GM18498 (cell line): ENCODE data around the gene SLC12A7.
"Not testable (repeated sequence)": the region's sequence is repeated elsewhere in the genome, so short reads cannot be mapped to it uniquely, and the experiment has no call there.

ENCODE experiments used
- ATAC-seq: cut with Tn5 transposase; IDR thresholded peaks from one replicate; pipeline ENCODE4 v1.9.1; 2021; ENCODE audit warnings: mild to moderate bottlenecking, moderate library complexity; ENCODE audit not compliant: unreplicated experiment

Gene SLC12A7

DNA sequence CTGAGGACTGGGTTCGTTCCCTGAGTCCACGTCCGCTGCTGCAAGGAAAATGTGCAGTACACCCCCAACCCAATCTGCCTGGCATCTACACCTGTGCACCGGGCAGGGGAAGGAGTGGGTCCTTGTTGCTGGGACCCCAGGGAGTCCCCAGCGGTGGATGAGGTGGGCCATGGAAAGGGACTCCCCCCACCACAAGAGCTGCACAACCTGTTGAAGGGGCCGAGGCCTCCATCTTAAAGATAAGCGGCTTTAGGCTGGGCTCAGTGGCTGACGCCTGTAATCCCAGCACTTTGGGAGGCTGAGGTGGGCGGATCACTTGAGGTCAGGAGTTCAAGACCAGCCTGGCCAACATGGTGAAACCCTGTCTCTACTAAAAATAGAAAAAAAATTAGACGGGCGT lies 111.0 kb downstream of the SLC12A7 start:
- not testable (repeated sequence) for ATAC-seq
